ENCODE measurements around the gene DCLRE1B. TPM values are rescaled to one million over a fixed set of nuclear protein-coding genes. Genes with fewer than 3 reads are reported as not detected.

Gene DCLRE1B
- total and polyA plus RNA-seq, 2 experiments from 2014 or later = 4.6 to 6.0 TPM

- no peak for DNase-seq (ENCODE audit: low spot score)
- H4K20me1 ChIP-seq (ENCODE audit: insufficient read depth, poor library complexity, severe bottlenecking) = no peaks in the 10 kb centered on the region
- no peaks in the 10 kb centered on the region for H3K36me3 ChIP-seq (replicated peaks; ENCODE audit: insufficient read depth, low read depth)
- H3K4me3 ChIP-seq = no peak overlapping the region
- no peak overlapping the region for H2AFZ ChIP-seq
- no peaks in the 10 kb centered on the region for H3K79me2 ChIP-seq
- no peak overlapping the region for H3K4me2 ChIP-seq
- no peaks in the 10 kb centered on the region for H3K9me2 ChIP-seq (replicated peaks; ENCODE audit: insufficient read depth)
- H3K27ac ChIP-seq = no peak overlapping the region
- peaks cover 5% of the 10 kb centered on the region for H3K27me3 ChIP-seq
- no peaks in the 10 kb centered on the region for H3K9me3 ChIP-seq (ENCODE audit: low read depth)
- no peaks in the 10 kb centered on the region for H3K4me1 ChIP-seq (ENCODE audit: insufficient read depth)
- no peak for TF ChIP-seq EZH2phosphoT487 (IDR thresholded peaks at IDR 0.05; ENCODE audit: low read depth, severe bottlenecking, unreplicated experiment)
- no peak for TF ChIP-seq EZH2 (IDR thresholded peaks at IDR 0.05; ENCODE audit: borderline replicate concordance)
- no peak for TF ChIP-seq CTCF (IDR thresholded peaks at IDR 0.05; ENCODE audit: poor library complexity)
Observed at GRCh38 chr1:113918243-113918642, 13.1 kb downstream of the DCLRE1B start.

GRCh38 chr1:113922957-113923356, 17.8 kb downstream of the DCLRE1B start:
- Histone ChIP-seq H3K36me3 (replicated peaks; ENCODE audit: insufficient read depth, low read depth) (no peaks in the 10 kb centered on the region), H3K79me2 (no peaks in the 10 kb centered on the region), H4K20me1 (ENCODE audit: insufficient read depth, poor library complexity, severe bottlenecking) (no peaks in the 10 kb centered on the region), H3K9me2 (replicated peaks; ENCODE audit: insufficient read depth) (no peaks in the 10 kb centered on the region), H3K9me3 (ENCODE audit: low read depth) (no peaks in the 10 kb centered on the region), H3K27me3 (peaks cover 6% of the 10 kb centered on the region), H3K4me2 (no peak overlapping the region), H3K4me1 (ENCODE audit: insufficient read depth) (peaks cover 5% of the 10 kb centered on the region), H3K27ac (no peak overlapping the region), H3K4me3 (no peak overlapping the region), H2AFZ (no peak overlapping the region)
- no peak for DNase-seq (ENCODE audit: low spot score)
- 82% methylated on average over 4 of the region's 4 CpGs for WGBS (ENCODE audit: low lambda C conversion rate, missing lambda C conversion rate)
- no peak for TF ChIP-seq CTCF (IDR thresholded peaks at IDR 0.05; ENCODE audit: poor library complexity)
- TF ChIP-seq EZH2phosphoT487 (IDR thresholded peaks at IDR 0.05; ENCODE audit: low read depth, severe bottlenecking, unreplicated experiment) = no peak
- TF ChIP-seq EZH2 (IDR thresholded peaks at IDR 0.05; ENCODE audit: borderline replicate concordance) = no peak

GRCh38 chr1:113924473-113924872, 19.3 kb downstream of the DCLRE1B start:
- Histone ChIP-seq H3K36me3 (replicated peaks; ENCODE audit: insufficient read depth, low read depth) (no peaks in the 10 kb centered on the region), H2AFZ (no peak overlapping the region), H3K9me2 (replicated peaks; ENCODE audit: insufficient read depth) (no peaks in the 10 kb centered on the region), H4K20me1 (ENCODE audit: insufficient read depth, poor library complexity, severe bottlenecking) (no peaks in the 10 kb centered on the region), H3K4me2 (no peak overlapping the region), H3K9me3 (ENCODE audit: low read depth) (no peaks in the 10 kb centered on the region), H3K27ac (no peak overlapping the region), H3K79me2 (no peaks in the 10 kb centered on the region), H3K27me3 (peaks cover 6% of the 10 kb centered on the region), H3K4me3 (no peak overlapping the region), H3K4me1 (ENCODE audit: insufficient read depth) (peaks cover 10% of the 10 kb centered on the region)
- no peak for TF ChIP-seq EZH2 (IDR thresholded peaks at IDR 0.05; ENCODE audit: borderline replicate concordance)
- TF ChIP-seq CTCF (IDR thresholded peaks at IDR 0.05; ENCODE audit: poor library complexity) = no peak
- no peak for TF ChIP-seq EZH2phosphoT487 (IDR thresholded peaks at IDR 0.05; ENCODE audit: low read depth, severe bottlenecking, unreplicated experiment)
- no peak for DNase-seq (ENCODE audit: low spot score)
- 87% methylated on average over 2 of the region's 2 CpGs for WGBS (ENCODE audit: low lambda C conversion rate, missing lambda C conversion rate)

Measured in hepatocyte (in vitro differentiated cells).